Ascending aorta (tissue), 2 donors: ENCODE results near the gene SPRYD3. TPM values are rescaled to one million over a fixed set of nuclear protein-coding genes. Genes with fewer than 3 reads are reported as not detected.
"Not testable (repeated sequence)": the region's sequence is repeated elsewhere in the genome, so short reads cannot be mapped to it uniquely, and the experiment has no call there.

Experiments
- DNase-seq, 2 donors: peaks; one replicate each; pipeline ENCODE4 v3.0.0-alpha.2; 2019; ENCODE audit warnings: low spot score in 2 of 2
- H3K27ac ChIP-seq, 2 donors: fragments of 200-600 bp; sonication (generic); one replicate each; pipeline ENCODE4 v1.5.1; 2016 to 2017; ENCODE audit warnings: mild to moderate bottlenecking in 1 of 2
- H3K27me3 ChIP-seq: fragments of 200-600 bp; sonication (generic); one replicate; pipeline ENCODE4 v1.5.1; 2017
- H3K36me3 ChIP-seq, 2 donors: fragments of 200-600 bp; sonication (generic); one replicate each; pipeline ENCODE4 v1.5.1; 2016
- H3K4me1 ChIP-seq, 2 donors: fragments of 200-600 bp; sonication (generic); one replicate each; pipeline ENCODE4 v1.5.1; 2016 to 2017; ENCODE audit warnings: mild to moderate bottlenecking in 1 of 2
- H3K4me3 ChIP-seq, 2 donors: fragments of 200-600 bp; sonication (generic); one replicate each; pipeline ENCODE4 v1.5.1; 2016 to 2017; ENCODE audit warnings: mild to moderate bottlenecking in 1 of 2
- H3K9me3 ChIP-seq, 2 donors: fragments of 200-600 bp; sonication (generic); one replicate each; pipeline ENCODE4 v1.5.1; 2016
- intact Hi-C: fragments of 100-400 bp; cut with DNase I; formaldehyde crosslinking; loops from one replicate; pipeline ENCODE4 v1.15.1; 2023
- total RNA-seq: library from RNA; depleted of rRNA; stranded (reverse); fragments of >200 nt; gene quantifications from one replicate; pipeline ENCODE4 v1.1.0, GENCODE V29; 2016
- TF ChIP-seq, protein P1 (sequence below), 3 experiments: fragments of 200-600 bp in 2 of 3; fragments of 450-650 bp in 1 of 3; sonication (generic) in 2 of 3; IDR thresholded peaks; one replicate each; pipeline ENCODE4 v1.5.1; 2016 to 2019; ENCODE audit warnings: antibody characterized with exemption in 3 of 3, mild to moderate bottlenecking in 1 of 3, moderate library complexity in 1 of 3

Gene SPRYD3
- total RNA-seq, 1 donor from 2014 or later = 48.6 TPM

DNA sequence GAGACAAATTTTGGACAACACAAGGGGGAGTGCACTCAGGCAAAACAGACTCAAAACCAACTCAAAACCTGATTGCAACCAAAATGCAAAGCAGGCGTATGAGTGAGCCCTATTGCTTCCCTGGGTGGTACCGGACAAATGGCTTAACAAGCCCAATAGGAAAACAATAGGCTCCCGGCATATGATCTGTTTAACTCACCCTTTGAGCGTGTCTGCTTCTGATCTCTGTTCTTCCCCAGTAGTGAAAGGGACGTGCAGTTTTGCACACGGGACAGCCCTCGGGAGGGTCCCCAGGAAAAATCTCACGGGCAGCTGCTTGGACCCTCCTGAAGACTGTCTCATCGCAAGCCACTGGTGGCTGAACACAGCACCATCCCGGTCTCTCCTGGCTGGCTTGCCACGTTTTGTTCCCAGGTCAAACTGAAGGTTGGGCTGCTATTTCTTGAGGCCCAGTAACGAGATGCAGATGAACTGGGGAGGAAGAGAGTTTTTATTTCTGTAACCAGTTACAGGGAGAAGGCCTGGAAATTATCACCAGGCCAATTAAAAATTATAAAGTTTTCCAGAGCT, 34.0 kb upstream of the SPRYD3 start:
- H3K4me3 ChIP-seq = no peak overlapping the region
- intact Hi-C loops = no loop called here
- no peak overlapping the region for H3K27ac ChIP-seq
- no peaks in the 10 kb centered on the region for H3K27me3 ChIP-seq
- DNase-seq = no peak
- no peaks in the 10 kb centered on the region for H3K9me3 ChIP-seq
- H3K36me3 ChIP-seq = no peaks in the 10 kb centered on the region
- TF ChIP-seq, protein P1, sequence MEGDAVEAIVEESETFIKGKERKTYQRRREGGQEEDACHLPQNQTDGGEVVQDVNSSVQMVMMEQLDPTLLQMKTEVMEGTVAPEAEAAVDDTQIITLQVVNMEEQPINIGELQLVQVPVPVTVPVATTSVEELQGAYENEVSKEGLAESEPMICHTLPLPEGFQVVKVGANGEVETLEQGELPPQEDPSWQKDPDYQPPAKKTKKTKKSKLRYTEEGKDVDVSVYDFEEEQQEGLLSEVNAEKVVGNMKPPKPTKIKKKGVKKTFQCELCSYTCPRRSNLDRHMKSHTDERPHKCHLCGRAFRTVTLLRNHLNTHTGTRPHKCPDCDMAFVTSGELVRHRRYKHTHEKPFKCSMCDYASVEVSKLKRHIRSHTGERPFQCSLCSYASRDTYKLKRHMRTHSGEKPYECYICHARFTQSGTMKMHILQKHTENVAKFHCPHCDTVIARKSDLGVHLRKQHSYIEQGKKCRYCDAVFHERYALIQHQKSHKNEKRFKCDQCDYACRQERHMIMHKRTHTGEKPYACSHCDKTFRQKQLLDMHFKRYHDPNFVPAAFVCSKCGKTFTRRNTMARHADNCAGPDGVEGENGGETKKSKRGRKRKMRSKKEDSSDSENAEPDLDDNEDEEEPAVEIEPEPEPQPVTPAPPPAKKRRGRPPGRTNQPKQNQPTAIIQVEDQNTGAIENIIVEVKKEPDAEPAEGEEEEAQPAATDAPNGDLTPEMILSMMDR (IDR thresholded peaks at IDR 0.05) = no peak
- H3K4me1 ChIP-seq = peaks cover 6 to 31% of the 10 kb centered on the region in 2 donors

DNA sequence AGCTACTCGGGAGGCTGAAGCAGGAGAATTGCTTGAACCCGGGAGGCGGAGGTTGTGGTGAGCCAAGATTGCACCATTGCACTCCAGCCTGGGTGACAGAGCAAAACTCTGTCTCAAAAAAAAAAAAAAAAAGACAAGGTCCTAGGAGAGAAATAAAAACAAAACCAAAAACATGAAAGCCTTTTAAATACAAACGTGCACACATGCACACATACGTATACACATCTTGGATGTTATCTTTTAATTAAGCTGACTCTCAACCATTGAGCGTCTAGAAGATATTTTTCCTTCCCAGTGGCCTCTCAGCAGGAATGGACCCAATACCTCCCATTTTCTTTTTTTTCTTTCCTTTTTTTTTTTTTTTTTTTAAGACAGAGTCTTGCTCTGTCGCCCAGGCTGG, 33.2 kb upstream of the SPRYD3 start:
- H3K27ac ChIP-seq, H3K4me3 ChIP-seq, H3K36me3 ChIP-seq, H3K27me3 ChIP-seq, H3K9me3 ChIP-seq, DNase-seq, intact Hi-C loops: not testable (repeated sequence)
- peaks cover 6 to 32% of the 10 kb centered on the region in 2 donors for H3K4me1 ChIP-seq

DNA sequence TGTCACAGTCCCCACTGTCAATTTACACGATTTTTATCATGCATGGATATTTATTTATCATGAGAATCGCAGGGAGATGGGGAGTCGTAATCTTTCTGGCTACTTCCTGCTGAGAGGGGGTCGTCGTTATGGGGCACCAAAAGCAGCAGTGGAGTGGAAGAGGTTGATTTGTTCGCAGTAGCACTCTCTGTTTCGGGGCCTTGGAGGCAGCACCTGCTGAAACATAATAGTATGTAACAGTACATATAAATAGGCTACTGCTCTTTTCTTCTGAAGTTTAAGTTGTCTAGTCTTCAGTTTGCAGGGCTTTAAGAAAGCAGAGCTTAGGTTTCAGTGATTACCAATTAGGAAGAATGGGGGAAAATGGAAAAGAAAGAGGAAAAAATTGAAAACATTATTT, 27.9 kb upstream of the SPRYD3 start:
- Histone ChIP-seq H3K36me3 (peaks cover 2 to 9% of the 10 kb centered on the region in 2 donors), H3K27ac (peak overlapping the region; percentile 69 to 79), H3K4me1 (peaks cover 0 to 23% of the 10 kb centered on the region in 2 donors), H3K9me3 (no peaks in the 10 kb centered on the region), H3K4me3 (no peak overlapping the region), H3K27me3 (no peaks in the 10 kb centered on the region)
- no peak for DNase-seq
- intact Hi-C loops = no loop called here
- TF ChIP-seq, protein P1 (IDR thresholded peaks at IDR 0.05) = no peak

DNA sequence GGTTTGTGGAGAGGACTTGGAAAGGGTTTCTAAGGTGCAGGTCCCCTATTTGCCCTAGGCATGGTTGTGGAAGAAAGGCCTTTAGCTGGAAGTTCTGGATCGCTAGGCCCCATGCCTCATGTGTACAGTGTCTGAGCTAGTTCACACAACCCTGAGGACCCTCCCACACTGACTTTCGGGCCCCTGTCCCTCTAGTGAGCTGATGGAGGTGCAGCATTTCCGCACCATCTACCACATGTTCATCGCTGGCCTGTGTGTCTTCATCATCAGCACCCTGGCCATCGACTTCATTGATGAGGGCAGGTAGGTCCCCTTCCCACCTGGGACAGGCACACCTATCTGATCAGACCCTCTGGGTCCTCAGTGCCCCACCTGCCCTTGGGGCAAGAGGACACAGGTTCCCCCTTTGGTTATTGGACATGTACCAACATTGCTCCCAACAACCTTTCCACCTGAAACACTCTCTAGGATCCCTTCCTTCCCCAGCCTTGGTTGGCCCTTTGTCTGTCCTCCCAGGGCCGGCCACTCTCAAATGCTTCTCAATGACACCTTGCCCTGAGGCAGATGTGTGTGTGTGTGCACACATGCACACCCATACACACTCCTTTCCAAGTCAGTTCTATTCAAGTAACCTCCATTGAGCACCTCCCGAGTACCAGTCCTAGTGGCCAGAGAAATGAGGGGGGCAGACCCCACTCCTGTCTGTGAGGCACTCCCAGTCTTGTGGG, 26.7 kb upstream of the SPRYD3 start:
- H3K27ac ChIP-seq = peak overlapping the region; percentile 69 to 79
- no peaks in the 10 kb centered on the region for H3K9me3 ChIP-seq
- no peak for DNase-seq
- peaks cover 15 to 21% of the 10 kb centered on the region in 2 donors for H3K36me3 ChIP-seq
- no peak overlapping the region for H3K4me3 ChIP-seq
- TF ChIP-seq, protein P1 (IDR thresholded peaks at IDR 0.05) = no peak
- no peaks in the 10 kb centered on the region for H3K27me3 ChIP-seq
- intact Hi-C loops = no loop called here
- peaks cover 0 to 23% of the 10 kb centered on the region in 2 donors for H3K4me1 ChIP-seq

DNA sequence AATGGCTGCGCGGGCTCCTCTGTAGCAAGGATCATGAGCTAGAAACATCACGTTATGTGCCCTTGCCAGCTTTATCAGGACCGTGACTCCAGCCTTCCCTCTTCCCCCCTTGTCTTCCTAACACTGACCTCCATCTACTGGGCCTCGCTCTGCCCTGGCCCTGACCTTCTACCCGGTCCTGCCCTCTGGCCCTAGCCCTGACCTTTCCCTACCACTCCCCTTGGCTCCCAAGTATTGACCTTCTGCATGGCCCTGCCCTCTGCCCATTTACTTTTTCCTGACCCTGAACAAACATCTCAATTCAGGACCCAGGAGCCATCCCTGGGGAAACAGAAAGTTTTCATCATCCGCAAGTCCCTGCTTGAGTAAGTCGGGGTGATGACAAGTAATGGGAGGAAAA, 26.1 kb upstream of the SPRYD3 start:
- peak overlapping the region in 1 of 2 donors; percentile 79 for H3K27ac ChIP-seq
- H3K4me3 ChIP-seq = no peak overlapping the region
- no peaks in the 10 kb centered on the region for H3K9me3 ChIP-seq
- H3K36me3 ChIP-seq = peaks cover 21 to 27% of the 10 kb centered on the region in 2 donors
- intact Hi-C loops = no loop called here
- DNase-seq = no peak
- peaks cover 0 to 27% of the 10 kb centered on the region in 2 donors for H3K4me1 ChIP-seq
- TF ChIP-seq, protein P1 (IDR thresholded peaks at IDR 0.05) = no peak
- no peaks in the 10 kb centered on the region for H3K27me3 ChIP-seq

DNA sequence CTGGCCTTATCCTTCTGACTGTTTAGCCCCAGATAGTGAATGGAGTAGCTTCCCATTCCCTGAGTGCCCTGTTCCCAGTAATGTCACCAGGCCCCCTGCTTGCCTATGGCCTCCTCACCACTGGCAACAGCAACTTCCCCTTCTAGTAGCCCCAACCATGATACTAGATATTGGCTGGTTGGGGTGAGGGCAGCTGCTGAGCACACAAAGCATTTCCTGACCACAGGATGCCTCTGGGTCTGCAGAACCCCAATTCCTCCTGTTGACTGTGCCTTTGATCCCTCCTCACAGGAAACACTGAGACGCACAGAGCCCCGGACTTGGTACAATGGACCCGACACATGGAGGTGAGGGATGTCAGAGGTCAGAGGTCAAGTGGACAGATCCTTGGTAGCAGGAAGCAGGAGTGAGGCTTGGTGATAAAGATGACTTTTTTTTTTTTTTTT, 24.7 kb upstream of the SPRYD3 start:
- Histone ChIP-seq H3K9me3 (no peaks in the 10 kb centered on the region), H3K36me3 (peaks cover 21 to 27% of the 10 kb centered on the region in 2 donors), H3K27me3 (no peaks in the 10 kb centered on the region), H3K4me1 (peaks cover 0 to 35% of the 10 kb centered on the region in 2 donors), H3K4me3 (no peak overlapping the region), H3K27ac (peak overlapping the region; percentile 36 to 48)
- no peak for DNase-seq
- TF ChIP-seq, protein P1 (IDR thresholded peaks at IDR 0.05) = no peak
- intact Hi-C loops = no loop called here
